ENCODE data around the gene CLCN3.

DNA sequence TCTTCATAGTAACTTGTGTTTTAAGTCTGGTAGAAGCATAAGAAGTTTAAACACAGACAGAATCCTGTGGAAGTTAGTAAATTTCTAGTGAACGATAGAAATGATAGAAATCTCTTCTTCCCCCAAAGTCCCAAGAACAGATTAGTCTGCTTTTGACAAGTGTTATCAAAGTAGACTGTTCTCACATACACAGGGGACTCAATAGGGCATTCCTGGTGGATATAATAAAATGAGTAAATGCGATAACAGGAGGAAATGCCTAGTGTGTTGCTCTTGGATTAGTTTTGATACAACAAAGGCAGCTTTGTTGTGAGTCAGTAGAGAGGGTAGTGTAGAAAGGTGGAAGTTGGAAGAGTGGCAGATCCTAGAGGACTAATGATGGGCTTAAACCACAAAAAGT, 43.5 kb downstream of the CLCN3 start:
- TF ChIP-seq POLR2A (IDR thresholded peaks at IDR 0.05; ENCODE audit: low read depth, low read length) (no peak), POLR2AphosphoS5 (IDR thresholded peaks at IDR 0.05; ENCODE audit: low read depth, low read length) (no peak), TAF1 (IDR thresholded peaks at IDR 0.05; ENCODE audit: low read depth, low read length) (no peak), POU2F2 (IDR thresholded peaks at IDR 0.05; ENCODE audit: low read depth, low read length) (no peak), SPI1 (IDR thresholded peaks at IDR 0.05; ENCODE audit: low read depth, low read length) (no peak), PAX5 (IDR thresholded peaks at IDR 0.05; ENCODE audit: insufficient read depth, low read length, severe bottlenecking) (no peak)

Measured in GM12891 (cell line).